Measurements from ENCODE around the gene MYO1B. TPM values are rescaled to one million over a fixed set of nuclear protein-coding genes. Genes with fewer than 3 reads are reported as not detected.
A peak's percentile ranks its signal among the peaks of the same experiment; 100 is the strongest.

The MYO1B gene
- total RNA-seq, 1 experiment from 2014 or later = 43.2 TPM

GRCh38 chr2:191244350-191244749 lies 854 bp upstream of the MYO1B start:
- Histone ChIP-seq H3K9me3 (ENCODE audit: control insufficient read depth, low read depth, low read length) (no peaks in the 10 kb centered on the region), H3K23ac (ENCODE audit: insufficient read length, low read depth, low read length) (no peak overlapping the region), H3K4ac (ENCODE audit: low read depth, low read length) (no peak overlapping the region), H2BK120ac (ENCODE audit: low read depth, low read length, poor library complexity, severe bottlenecking) (no peak overlapping the region), H4K8ac (replicated peaks; ENCODE audit: insufficient read length, low read depth, low read length) (no peak overlapping the region), H3K18ac (ENCODE audit: insufficient read length, low read depth, low read length) (no peak overlapping the region), H3K79me2 (ENCODE audit: insufficient read depth, low read length) (peaks cover 21% of the 10 kb centered on the region; the same call in 1 of the 2 replicates), H3K56ac (ENCODE audit: insufficient read length, low read depth, low read length) (no peak overlapping the region), H3K79me1 (ENCODE audit: insufficient read depth, low read depth, low read length, poor library complexity, severe bottlenecking) (peaks cover 3% of the 10 kb centered on the region), H3K4me2 (ENCODE audit: insufficient read depth, insufficient read length, low read length) (no peak overlapping the region), H4K20me1 (ENCODE audit: control insufficient read depth, insufficient read depth, insufficient read length) (no peaks in the 10 kb centered on the region), H3K14ac (ENCODE audit: insufficient read depth, low read length) (no peak overlapping the region), H4K5ac (ENCODE audit: insufficient read length, low read depth, low read length) (no peak overlapping the region), H2BK5ac (ENCODE audit: insufficient read length, low read length) (no peak overlapping the region), H3K27me3 (ENCODE audit: insufficient read depth, low read length) (no peaks in the 10 kb centered on the region), H2BK12ac (ENCODE audit: insufficient read length, low read depth, low read length) (no peak overlapping the region), H4K91ac (ENCODE audit: insufficient read length, low read depth, low read length) (no peak overlapping the region), H3K9ac (ENCODE audit: extremely low read depth, insufficient read length, low read length) (no peak overlapping the region), H2AFZ (ENCODE audit: low read length) (no peak overlapping the region), H2BK15ac (ENCODE audit: low read depth, low read length) (no peak overlapping the region), H3K4me1 (ENCODE audit: insufficient read depth, low read length) (peaks cover 15% of the 10 kb centered on the region; the same call in 1 of the 2 replicates), H2BK20ac (ENCODE audit: low read depth, low read length, poor library complexity, severe bottlenecking) (no peak overlapping the region), H3K27ac (ENCODE audit: insufficient read length, low read depth, low read length) (no peak overlapping the region), H3T11ph (ENCODE audit: low read length) (no peak overlapping the region), H2AK5ac (ENCODE audit: insufficient read length, low read length) (no peak overlapping the region), H3K23me2 (ENCODE audit: insufficient read length, low read depth, low read length, poor library complexity, severe bottlenecking) (peaks cover 12% of the 10 kb centered on the region)
- Mint-ChIP-seq H3K27me3 (ENCODE audit: low read depth) (peaks cover 18% of the 10 kb centered on the region), H3K9me3 (no peaks in the 10 kb centered on the region; a peak in 1 of 5 replicates), H3K4me3 (peak overlapping the region; percentile 77 to 83), H3K27ac (no peak overlapping the region), H3K36me3 (ENCODE audit: insufficient read depth in 1 of 3, low read depth in 3 of 3) (peaks cover 0 to 1% (median 0%) of the 10 kb centered on the region in 3 experiments; a peak in 2 of 7 replicates), H3K4me1 (peaks cover 31 to 35% of the 10 kb centered on the region in 2 experiments)
- WGBS (ENCODE audit: extremely low coverage, insufficient read length, low lambda C conversion rate) = no CpG with 5 or more reads among the region's 2 CpGs
- TF ChIP-seq CTCF (conservative IDR thresholded peaks at IDR 0.05) = no peak
- DNase-seq = no peak

All from H9 (cell line).